HG02852 (cell line): Measurements from ENCODE around the gene PPIP5K1.
"Not testable (repeated sequence)": the region's sequence is repeated elsewhere in the genome, so short reads cannot be mapped to it uniquely, and the experiment has no call there.

Experiments used
- ATAC-seq: cut with Tn5 transposase; IDR thresholded peaks from one replicate; pipeline ENCODE4 v1.9.1; 2021; ENCODE audit warnings: mild to moderate bottlenecking, moderate library complexity; ENCODE audit not compliant: unreplicated experiment

Gene PPIP5K1

GRCh38 chr15:43589778-43590466 lies at the start of gene PPIP5K1:
TSS of gene PPIP5K1 (minus strand) at chr15:43590208. CDS start at chr15:43584504, 5,704 bp downstream.
- peak; percentile 98 for ATAC-seq

GRCh38 chr15:43638464-43639204 lies 48.6 kb upstream of the PPIP5K1 start:
- peak; percentile 61 for ATAC-seq

GRCh38 chr15:43626937-43627336 lies 36.9 kb upstream of the PPIP5K1 start:
- not testable (repeated sequence) for ATAC-seq

GRCh38 chr15:43625106-43625505 lies 35.1 kb upstream of the PPIP5K1 start:
- ATAC-seq = no peak

- not testable (repeated sequence) for ATAC-seq
These were observed 32.2 kb upstream of the PPIP5K1 start for GRCh38 chr15:43622068-43622799.

- not testable (repeated sequence) for ATAC-seq
These were observed 28.7 kb upstream of the PPIP5K1 start, which contains the start of gene STRC for GRCh38 chr15:43618700-43619099. TSS of gene STRC (minus strand) at chr15:43618800. CDS start at chr15:43618722, 78 bp downstream.

GRCh38 chr15:43617750-43618149 lies 27.7 kb upstream of the PPIP5K1 start:
- not testable (repeated sequence) for ATAC-seq

GRCh38 chr15:43602233-43602632 lies 12.2 kb upstream of the PPIP5K1 start:
- not testable (repeated sequence) for ATAC-seq

GRCh38 chr15:43600200-43600599 lies 10.2 kb upstream of the PPIP5K1 start:
- ATAC-seq = not testable (repeated sequence)

- ATAC-seq = not testable (repeated sequence)
These were observed 9.1 kb upstream of the PPIP5K1 start for GRCh38 chr15:43599131-43599530.

- ATAC-seq = not testable (repeated sequence)
These were observed 3.6 kb upstream of the PPIP5K1 start, which contains the start of gene CKMT1B for GRCh38 chr15:43593328-43594190. TSS of gene CKMT1B (plus strand) at chr15:43594027. CDS start at chr15:43594219, 192 bp downstream.

- ATAC-seq = not testable (repeated sequence)
These were observed 2.8 kb upstream of the PPIP5K1 start for GRCh38 chr15:43592841-43593240.

GRCh38 chr15:43574607-43575006 lies 15.4 kb downstream of the PPIP5K1 start:
- ATAC-seq = not testable (repeated sequence)

GRCh38 chr15:43566615-43567014 lies 23.4 kb downstream of the PPIP5K1 start:
- ATAC-seq = not testable (repeated sequence)

- not testable (repeated sequence) for ATAC-seq
These were observed 26.2 kb downstream of the PPIP5K1 start for GRCh38 chr15:43563793-43564192.

GRCh38 chr15:43562753-43563152 lies 27.3 kb downstream of the PPIP5K1 start:
- not testable (repeated sequence) for ATAC-seq

- no peak for ATAC-seq
These were observed 37.0 kb downstream of the PPIP5K1 start for GRCh38 chr15:43552986-43553385.

GRCh38 chr15:43552256-43552655 lies 37.8 kb downstream of the PPIP5K1 start:
- ATAC-seq = no peak

- no peak for ATAC-seq
These were observed 39.3 kb downstream of the PPIP5K1 start for GRCh38 chr15:43550527-43551363.
